Inflammatory macrophage treated with lipopolysaccharide for 1 hour (primary cell): ENCODE results near the gene CFAP74.

ENCODE experiments used
- DNase-seq, 2 donors: peaks; one replicate each; pipeline ENCODE4 v3.0.0-alpha.2; 2020 to 2022

CFAP74 gene

DNA sequence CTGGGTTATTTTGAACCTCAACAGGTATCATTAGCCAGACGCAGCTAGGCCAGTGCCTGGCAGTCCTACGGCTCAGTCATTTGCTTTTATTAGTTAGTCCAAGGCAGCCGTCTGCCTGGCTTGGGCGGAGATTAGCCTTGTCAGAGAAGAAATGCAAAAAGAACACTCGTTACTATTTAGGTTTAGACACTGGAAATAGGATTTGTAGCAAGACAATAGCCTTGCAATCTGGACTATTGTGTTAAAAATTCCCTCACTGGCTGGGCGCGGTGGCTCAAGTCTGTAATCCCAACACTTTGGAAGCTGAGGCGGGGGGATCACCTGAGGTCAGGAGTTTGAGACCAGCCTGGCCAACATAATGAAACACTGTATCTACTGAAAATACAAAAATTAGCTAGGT is 35.7 kb upstream of the CFAP74 start:
- DNase-seq = no peak

DNA sequence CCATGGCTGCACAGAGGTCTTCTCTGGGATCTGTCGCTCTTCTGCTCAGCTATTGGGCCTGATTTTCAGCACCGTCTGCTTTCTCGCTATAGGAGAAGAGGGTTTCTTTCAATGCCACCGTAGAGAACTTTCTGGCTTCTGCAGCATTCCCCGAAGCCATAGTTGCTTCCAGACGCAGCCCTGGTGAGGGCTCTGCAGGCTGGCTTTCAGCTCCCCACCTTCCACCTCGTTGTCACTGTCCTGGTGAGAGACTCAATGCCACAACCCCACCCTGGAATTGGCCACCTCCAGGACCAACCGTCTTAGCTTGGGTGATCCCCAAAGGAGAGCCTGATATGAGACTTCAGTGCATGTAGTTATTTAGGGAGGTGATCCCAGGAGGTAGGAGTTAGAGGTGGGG is 34.6 kb upstream of the CFAP74 start:
- no peak for DNase-seq

DNA sequence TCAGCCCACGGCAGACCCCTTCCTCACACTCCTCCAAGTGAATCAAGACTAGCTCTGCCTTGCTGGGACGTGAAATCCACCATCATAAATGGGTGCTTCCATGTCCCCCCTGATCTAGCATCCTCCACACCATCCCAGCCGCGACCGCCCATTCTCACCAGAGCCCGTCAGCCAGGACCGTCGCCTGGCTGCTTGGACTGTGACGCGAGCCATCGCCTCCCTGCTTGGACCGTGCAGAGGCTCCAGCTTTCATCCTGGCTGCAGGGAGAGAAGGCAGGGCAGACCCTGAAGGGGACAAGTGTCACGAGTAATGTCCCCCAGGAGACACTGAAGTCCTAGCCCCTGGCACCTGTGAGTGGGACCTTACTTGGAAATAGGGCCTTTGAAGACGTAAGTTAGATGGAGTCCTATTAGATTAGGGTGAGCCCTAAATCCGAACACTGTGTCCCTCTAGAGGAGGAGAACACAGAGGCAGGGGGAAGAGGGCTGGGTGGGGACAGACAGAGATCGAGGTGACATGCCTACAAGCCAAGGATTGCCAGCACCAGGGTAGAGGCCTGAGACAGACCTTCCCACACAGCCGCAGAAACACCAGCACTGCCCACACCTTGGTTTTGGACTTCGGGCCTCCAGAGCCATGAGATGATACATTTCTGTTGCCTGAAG is 33.9 kb upstream of the CFAP74 start:
- DNase-seq = no peak

DNA sequence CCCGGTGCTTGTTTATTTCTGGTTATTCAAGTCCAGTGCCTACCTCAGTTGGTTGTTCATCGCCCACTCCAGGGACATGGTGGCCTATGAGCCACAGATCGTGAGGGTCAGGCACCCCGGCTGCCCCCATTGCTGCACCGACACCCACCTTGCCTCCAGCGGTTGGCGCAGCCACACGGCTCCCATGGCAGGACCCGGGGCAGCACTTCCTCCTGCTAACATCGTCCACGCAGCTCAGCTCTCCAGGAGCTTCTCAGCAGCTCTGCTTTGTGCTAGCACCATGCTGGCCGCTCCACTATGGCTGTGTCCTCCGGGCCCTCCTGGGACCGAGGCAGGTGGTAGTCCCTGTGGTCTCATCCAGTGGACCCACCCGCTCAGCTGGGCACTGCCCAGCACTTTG is 32.7 kb upstream of the CFAP74 start:
- no peak for DNase-seq

DNA sequence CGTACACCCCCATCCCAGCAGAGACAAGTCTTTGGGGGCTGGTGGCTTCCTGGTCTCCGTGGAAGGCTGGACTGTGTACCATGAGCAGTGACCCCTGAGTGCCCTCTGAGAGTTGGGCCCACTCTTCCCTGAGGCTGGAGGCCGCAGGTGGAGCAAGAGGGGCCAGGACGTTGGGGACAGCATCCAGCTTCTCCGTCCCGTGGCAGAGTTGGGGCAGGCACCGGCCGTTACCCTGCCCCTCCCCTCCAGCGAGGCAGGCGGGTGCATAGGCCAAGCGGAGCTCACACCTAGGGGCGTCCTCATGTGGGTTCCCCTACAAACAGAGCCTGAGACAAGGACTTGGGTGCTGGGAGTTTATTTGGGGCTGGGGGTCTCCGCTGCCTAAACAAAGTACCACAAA is 29.6 kb upstream of the CFAP74 start:
- DNase-seq = no peak

DNA sequence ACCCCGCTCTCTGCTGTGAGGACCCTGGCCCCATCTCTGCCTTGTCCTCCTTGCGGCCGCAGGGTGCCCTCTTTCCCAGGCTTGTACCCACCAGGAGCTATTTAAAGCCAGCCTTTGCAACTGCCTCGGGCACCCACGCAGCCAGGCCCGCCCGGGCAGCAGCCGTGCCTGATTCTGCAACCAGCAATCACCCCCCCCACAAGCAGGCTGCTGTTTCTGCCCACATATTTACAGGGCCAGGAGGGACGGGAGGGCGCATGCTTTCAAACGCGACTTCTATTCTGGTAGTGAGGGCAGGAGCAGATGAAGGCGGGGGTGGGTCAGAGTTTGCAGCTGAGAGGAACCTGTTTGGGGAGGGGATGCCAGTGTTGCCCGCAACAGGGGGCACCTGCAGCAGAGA is 29.2 kb upstream of the CFAP74 start:
- DNase-seq = no peak

DNA sequence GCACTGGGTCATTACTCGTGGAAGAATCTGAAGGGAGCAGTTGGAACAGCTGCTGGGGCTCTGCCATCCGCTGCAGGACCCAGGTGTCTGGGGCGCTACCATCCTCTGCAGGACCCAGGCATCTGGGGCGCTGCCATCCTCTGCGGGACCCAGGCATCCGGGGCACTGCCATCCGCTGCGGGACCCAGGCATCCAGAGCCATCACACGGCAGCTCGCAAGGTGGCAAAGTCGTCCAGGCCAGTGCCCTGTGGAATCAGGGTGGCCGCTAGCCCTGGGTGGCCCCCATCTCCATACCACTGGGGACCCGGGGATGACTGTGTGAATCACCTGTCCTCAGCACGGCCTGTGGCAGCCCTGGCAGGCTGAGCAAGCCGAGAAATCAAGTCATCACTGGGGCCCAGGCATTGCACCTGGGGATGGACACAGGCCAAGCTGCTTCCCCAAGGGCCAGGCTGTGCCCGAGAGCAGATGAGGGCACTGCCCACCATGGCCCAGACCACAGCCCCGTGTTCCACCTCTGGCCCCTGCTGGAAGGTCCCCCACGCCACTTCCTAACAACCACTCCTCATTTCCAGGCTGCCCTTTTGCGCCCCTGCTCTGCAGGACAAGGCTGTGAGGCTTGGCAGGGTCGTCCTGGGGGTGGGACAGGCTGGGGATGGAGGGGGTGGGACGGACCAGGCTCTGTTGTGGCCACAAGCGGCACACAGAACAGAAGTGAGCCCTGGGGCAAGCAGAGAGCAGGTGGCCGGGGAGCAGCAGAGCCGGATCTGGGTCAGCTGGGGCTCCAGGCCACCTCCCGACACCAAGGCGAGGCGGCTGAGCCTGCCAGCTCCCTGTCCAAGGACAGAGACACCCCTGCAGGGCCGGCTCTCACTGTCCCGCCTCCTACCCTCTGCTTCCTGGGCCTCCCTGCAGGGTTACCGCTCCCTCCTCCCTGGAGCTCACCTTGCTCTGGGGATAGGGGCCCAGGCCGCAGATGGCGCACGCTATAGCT is 28.3 kb upstream of the CFAP74 start:
- no peak for DNase-seq

DNA sequence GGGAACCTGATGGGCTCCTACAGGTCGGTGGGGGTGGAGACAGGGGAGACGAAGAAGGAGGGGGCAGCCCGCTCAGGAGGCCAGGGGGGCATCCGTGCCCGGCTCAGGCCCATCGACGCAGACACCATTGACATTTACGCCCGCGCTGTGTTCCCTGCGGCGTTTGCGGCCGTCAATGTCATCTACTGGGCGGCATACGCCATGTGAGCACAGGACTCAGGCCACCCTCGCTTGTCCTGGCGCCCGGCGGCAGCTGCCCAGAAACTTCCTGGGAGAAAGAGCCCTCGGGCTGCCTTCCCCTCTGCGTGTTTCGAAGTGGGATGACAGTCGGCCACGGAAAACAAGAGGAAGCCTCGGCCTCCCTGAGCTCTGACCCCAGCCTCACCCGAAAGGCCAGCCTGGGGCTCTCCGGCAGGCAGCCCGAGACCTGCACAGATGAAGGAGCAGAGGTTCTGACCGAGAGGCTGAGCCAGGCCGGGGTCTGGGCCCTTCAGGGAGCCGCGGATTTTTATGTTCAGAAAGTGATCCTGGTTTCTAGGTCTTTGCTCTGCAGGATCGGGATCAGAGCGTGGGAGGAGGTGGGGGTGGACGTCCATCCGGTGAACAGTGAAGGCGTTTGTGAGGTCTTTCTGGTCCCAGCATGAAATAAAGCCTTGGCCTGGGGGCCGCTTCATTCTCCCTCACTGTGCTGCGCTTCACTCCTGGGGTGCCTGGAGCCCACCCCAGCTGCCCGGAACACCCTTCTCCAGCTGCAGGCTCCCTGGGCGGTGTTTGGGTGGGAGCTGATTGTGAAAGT is 26.7 kb upstream of the CFAP74 start:
- no peak for DNase-seq

DNA sequence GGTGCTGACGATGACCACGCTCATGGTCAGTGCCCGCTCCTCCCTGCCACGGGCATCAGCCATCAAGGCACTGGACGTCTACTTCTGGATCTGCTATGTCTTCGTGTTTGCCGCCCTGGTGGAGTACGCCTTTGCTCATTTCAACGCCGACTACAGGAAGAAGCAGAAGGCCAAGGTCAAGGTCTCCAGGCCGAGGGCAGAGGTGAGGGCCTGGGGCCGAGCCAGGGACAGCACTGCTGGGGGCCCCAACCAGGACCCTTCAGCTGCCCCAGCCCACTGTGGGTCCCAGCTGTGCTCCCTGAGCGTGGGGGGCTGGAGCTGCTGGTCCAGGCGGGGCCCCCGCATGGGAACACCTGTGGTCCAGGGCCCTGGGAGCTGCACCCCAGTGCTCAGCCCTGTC is 26.0 kb upstream of the CFAP74 start:
- DNase-seq = no peak

DNA sequence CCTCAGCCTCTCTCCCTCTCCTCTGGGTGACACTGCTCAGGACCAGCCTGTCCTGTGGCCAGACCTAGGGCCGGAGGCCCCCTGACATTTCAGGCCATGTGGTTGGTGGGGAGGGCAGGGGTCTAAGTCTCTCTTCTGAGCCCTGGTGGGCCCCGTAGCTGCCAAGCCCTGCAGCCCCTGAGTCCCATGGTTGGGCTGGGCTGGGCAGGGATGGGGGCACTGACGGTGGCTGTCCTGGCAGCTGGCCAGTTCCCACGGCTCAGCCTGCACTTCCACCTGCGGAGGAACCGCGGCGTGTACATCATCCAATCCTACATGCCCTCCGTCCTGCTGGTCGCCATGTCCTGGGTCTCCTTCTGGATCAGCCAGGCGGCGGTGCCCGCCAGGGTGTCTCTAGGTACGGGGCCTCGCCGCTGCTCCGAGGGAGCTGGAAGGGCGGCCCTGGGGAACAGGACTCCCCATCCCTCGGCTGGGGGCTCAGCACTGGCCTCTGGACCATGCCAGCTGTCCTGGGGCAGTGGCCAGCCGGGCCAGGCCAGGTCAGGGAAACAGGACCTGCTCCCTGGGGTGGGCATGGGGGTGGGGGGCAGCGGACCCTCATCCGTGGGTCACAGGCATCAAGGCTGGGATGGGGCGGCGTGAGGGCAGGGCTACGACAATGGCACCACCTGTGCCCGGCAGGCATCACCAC is 25.4 kb upstream of the CFAP74 start:
- no peak for DNase-seq

DNA sequence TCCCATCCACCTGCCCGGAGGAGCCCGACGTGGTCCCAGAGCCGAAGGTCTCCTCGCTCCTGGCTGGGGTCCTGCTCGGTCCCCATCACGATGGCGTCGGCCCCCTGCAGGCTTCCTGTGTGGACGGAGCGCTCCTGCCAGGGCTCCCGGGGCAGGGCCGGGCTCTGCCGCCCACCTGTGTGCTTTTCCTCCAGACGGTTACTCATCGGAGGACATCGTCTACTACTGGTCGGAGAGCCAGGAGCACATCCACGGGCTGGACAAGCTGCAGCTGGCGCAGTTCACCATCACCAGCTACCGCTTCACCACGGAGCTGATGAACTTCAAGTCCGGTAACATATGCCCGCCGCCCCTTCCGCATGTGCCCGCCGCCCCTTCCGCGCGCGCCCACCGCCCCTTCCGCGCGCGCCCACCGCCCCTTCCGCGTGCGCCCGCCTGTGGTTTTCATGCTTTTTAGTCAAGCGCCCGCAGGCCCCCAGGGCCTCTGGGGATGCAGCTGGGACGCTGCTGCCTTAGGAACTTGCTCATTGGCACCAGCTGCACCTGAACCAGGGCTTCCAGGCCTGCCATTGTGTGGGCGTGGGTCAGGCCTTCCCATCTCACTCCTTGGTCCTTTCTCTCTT is 24.5 kb upstream of the CFAP74 start:
- no peak for DNase-seq

DNA sequence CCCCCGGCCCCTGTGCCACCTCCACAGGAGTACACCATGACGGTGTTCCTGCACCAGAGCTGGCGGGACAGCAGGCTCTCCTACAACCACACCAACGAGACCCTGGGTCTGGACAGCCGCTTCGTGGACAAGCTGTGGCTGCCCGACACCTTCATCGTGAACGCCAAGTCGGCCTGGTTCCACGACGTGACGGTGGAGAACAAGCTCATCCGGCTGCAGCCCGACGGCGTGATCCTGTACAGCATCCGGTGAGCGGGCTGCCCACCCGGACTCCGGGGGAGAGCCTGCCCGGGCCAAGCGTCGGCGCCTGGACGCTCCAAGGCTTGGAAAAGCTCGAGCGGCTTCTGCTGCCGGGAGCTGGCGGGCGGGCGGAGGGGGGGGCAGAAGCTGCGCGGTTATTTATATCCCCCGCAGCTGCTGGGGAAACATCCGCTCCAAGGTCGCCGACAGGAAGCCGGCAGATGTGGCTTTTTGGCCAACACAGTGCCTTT is 21.9 kb upstream of the CFAP74 start:
- DNase-seq = no peak

DNA sequence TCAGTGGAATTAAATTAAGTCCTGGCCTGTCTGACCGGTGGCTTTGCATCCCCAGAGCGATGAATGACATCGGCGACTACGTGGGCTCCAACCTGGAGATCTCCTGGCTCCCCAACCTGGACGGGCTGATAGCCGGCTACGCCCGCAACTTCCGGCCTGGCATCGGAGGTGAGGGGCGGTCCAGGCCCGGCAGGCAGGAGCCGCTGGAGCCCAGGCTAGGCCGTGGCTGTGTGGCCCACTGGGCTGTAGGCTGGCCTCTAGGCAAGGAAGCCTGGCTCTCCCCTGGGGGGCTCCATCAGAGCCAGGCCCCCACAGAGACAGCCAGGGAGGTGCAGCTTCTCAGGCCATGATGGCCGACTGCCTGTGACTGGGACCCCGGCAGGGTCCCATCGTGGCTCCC is 21.3 kb upstream of the CFAP74 start:
- no peak for DNase-seq

DNA sequence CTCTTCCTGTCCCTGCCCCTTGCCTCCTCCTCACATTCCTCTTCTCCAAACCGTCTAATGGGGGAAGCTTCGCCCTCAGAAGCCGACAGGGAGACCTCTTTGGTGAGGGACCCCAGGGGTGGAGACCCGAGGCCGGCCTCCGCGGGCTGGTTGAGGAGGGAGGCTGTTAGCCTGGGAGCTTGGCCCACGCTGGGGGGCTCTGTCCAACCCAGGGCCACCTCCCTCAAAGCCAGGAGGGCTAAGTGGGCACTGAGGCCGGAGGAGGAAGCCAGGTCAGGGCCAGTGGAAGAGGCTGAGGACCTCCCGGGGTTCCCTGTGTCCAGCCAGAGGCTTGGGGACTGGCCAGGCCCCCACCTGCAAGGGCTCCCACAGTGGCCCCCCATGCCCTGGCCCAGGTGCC is 20.9 kb upstream of the CFAP74 start:
- DNase-seq = no peak

DNA sequence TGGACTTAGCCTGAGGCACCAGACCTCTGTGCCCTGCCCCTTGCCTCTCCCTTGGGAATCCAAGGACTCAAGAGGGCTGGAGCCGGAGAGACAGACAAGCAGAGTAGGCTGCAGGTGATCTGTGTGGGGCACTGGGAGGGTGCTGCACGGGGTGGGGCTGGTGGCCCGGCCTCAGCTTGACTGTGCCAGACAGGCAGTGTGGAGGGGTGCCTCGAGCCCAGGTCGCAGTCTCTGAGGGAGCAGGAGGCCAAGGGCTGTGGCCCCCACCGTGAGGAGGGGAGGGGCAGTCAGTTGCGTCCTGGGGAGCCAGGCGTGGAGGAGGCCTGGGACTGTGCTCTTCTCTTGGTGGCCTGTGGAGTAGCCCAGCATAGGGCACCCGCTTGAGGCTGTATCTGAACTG is 19.6 kb upstream of the CFAP74 start:
- DNase-seq = no peak

DNA sequence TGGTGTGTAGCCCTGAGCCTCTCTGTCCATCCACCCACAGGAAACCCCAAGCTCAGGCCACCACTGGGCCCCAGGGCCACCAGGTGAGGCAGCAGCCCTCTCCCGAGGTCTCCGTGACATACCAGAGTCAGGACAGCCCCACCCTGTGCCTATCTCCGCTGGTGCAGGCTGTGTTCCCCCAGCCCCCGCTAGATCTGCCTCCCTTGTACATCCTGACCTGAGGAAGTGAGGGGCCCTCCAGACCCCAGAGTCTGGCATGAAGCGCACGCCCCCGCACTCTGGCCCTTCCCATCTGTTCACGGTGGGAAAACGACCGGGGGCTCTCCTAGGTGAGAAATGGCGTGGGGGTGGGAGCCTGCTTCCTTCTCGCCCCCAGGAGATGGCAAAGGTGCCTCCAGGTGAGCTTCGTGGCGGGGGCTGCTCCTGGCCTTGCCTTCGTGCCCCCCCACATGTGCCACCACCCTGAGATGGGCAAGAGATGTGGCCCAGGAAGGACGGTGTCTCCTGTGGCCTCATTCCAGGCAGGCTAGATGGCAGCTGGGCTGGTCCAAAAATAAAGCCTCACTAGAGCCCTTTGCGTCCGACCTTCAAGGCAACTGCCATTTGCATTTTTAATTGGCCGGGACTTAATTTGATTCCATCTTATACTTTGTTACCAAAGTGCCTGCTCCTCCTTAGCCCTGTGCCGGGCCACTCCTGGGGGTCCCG is 18.6 kb upstream of the CFAP74 start:
- no peak for DNase-seq

DNA sequence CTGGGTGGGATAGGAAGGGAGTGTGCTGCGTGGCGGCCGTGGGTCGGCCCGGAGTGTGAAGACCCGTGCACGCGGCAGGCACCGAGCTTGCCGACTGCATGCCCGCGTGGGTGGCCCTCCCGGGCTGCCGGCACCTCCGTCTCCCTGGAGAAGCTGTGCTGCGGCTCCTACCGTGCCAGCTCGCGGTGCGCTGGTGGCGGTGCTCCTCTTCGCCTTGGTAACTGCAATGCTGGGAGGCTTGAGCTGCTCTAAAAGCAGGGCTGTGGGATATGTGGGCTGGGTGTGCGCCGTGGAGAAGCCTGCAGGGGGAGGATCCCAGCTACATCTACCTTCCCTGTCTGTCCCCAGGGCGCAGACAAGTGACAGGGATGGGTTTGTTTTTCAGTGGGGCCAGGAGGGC is 18.0 kb upstream of the CFAP74 start:
- DNase-seq = no peak

DNA sequence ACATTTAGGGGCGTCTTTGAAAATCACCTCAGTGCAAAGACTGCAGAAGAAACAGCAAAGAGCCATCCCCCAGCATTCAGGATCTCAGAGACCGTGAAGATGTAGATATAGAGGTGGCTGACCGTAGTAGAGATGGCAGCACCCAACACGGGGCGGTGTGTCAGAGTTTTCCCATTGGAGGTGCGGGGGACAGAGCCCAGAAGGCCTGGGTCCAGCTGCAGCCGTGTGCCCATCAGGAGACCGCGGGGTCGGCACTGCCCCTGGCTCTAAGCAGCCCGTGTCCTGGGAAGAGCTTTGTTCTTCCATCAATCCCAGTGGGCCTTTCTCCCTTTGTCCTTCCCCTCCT is 16.7 kb upstream of the CFAP74 start:
- no peak for DNase-seq

DNA sequence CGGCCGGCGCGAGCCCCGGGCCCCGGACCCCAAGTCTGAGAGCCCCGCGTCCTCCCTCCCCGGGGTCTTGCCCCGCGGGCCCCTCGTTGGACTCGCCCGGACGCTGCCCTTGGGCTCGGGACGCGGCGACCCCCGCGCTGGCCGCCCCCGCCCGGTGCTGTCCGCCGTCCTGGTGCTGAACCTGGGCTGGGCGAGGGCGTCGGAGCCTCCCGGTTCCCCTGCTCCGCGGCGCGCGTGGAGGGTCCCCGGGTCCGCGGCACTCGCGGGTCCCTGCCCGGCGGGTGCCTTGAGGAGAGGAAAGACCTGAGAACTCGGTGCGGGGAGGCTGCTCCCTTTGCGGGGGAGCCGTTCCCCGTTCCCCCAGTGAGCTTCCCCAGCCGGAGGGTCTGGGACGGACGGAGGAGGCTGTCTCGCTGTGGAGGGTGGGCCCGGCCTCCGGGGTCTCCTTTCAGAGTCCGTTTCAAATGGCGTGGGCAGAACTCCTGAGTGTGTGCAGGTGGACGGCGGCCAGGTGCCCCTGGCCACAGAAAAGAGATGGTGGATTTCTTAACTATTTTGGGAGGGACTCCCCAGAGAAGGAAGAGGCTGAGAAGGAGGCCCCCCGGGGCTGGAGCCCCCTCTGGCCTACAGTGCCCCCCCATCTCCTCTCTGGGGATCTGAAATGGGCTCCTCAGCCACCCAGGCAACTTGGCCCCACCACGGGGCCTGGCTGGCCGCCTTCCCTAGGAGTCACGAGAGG is 16.2 kb upstream of the CFAP74 start:
- DNase-seq = no peak

DNA sequence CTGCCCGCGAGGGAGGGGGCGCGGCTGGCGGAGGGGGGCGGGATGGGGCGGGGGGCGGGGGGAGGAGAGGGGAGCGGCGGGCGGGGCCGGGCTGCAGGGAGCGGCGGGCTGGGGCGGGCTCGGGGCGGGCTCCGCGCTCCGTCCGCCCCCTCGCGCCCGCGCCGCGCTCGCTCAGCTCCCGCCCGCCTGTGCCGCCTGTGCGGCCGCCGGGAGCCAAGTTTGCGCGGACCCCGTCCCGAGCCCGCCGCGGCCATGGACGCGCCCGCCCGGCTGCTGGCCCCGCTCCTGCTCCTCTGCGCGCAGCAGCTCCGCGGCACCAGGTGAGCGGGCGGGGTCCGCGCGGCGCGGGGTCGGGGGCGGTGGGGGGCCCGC is 15.6 kb upstream of the CFAP74 start, which contains the start of gene GABRD:
TSS of gene GABRD (plus strand) at position 174 of the 372 bp plus-strand sequence. CDS start at position 253, 79 bp downstream.
- DNase-seq = no peak
